GM18909 (cell line): Measurements from ENCODE around the gene ATG2A.
A peak's percentile ranks its signal among the peaks of the same experiment; 100 is the strongest.

Experiments
- ATAC-seq: cut with Tn5 transposase; IDR thresholded peaks from one replicate; pipeline ENCODE4 v1.9.1; 2021; ENCODE audit warnings: mild to moderate bottlenecking; ENCODE audit not compliant: unreplicated experiment, poor library complexity

Gene ATG2A

DNA sequence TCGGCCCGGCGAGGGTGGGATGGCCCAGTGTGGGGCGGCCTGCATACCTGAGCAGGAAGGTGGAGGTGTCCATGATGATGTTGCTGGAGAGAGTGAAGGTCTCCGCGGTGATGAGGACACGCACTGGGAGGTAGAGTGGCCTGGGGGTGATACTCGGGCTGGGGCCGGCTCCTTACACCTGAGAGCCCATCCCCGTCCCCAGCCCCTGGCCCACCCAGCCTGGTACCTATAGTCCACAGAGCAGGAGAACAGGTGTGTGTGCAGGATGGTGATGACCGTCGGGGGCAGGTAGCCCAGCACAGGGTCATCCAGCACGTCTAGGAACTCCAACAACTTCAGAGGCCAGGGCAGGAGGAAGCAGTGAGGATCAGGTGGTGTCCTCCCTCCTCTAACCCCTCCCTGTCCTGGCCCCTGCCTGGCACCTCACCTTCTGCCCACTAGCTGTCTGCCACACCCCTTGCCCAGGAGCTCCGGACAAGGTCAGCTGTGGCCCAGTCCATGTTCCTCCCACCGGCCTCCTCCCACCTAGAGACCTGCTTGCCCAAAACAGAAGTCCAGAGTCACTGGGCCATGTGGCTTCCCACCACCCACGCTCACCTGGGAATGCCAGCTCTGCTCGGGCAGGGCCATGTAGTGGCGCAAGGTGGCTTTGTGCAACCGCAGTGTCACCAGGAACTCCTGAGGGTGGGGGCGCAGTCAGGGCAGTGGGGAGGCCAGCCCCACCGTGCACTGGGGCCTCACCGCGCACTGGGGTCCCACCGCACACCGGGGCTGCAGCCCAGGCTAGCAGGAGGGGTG is 11.3 kb downstream of the ATG2A start:
- ATAC-seq: no peak

DNA sequence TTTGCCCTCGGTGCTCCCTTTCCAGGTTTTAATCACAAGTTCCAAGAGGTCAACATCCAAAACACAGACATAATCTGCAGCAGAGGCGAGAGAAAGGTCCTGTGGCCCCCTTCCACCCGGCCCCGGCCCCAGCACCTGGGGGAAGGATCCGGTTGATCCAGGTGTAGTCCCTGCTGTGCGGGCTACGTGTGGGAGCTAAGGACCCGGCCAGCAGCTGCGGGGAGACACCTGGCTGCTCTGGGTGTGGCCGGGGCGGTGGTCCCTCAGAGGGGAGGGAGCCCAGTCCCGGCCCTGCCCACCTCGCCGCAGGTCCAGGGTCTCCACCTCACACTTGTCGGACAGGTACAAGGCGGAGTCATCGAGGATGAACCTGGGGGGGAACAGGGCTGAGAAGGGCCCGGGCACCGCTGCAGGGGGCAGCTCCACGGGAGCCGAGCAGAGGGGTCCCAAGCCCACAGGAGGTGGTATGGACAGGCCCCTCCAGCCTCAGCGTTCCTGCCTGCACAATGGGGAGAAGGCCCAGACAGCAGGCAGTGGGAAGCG is 13.6 kb downstream of the ATG2A start:
- no peak for ATAC-seq

DNA sequence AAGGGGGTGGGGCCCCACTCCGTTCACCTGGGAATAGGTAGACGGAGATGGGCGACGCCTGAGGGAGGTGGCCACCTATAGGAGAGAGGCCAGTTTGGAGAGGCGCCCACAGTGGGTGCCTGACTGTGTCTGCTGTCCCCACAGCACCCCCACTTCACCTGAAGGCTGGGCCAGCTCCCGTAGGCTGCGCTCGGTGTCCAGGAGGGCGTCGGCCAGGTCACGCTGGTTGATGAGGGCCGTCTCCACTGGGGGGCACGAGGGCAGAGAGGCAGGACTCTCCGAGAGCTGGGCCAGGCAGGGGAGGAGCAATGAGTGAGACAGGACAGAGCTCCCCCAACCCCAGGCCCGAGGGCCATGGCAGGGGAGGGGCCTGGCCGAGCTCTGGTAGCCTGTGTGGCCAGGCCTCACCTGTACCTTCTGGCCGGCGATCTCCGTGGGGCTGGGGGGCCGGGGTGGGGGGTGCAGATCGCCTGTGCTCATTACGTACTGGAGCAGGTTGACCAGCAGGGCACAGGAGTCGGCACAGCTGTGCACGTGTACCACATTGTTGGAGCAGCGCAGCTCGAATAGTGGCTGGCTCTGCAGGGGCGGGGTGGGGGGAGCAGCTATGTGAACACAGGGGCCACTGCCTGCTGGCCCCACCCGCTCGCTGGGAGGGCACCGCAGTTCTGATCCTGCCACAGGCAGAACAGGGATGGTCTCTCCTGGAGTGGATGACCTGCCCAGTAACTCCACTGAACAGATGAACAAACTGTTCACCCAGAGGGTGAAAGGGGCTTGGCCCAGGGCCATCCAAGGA is 14.7 kb downstream of the ATG2A start:
- ATAC-seq: no peak

DNA sequence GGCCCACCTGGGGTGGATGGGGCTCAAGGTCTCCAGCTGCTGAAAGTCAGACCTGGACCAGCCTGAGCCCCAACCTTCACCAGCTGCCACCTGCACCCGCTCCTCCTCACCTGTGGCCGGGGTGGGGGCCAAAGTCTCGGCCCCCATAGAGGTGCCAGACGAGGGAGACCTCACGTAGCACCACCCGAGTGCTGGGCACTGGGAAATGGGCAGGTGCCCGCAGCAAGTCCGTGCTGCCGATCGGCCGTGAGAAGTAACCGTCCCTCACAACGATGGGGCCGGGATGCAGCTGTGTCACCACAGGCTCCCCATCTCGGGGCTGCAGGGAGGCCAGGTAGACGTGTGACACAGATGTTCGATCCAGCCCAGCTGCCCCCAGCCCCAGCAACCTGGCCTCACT is 16.2 kb downstream of the ATG2A start:
- ATAC-seq: no peak

DNA sequence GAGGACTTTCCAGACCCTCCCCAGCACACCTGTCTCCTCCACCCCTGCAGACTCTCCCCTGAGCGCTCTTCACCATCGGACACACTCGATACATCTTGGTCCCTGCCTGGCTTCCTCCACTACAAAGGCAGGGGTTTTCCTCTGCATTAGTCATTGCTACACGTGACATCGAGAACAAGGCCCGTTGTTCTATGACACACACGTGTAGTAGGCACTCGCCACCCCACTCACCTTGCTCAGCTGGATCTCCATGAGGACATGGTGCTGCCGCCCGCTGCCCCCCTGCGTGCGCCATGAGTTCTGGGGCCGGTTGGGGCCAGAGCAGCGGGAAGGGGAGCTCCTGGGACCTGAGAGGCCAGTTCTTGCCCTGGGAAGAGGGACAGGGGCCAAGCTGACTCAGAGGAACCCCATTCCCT is 16.7 kb downstream of the ATG2A start:
- no peak for ATAC-seq

DNA sequence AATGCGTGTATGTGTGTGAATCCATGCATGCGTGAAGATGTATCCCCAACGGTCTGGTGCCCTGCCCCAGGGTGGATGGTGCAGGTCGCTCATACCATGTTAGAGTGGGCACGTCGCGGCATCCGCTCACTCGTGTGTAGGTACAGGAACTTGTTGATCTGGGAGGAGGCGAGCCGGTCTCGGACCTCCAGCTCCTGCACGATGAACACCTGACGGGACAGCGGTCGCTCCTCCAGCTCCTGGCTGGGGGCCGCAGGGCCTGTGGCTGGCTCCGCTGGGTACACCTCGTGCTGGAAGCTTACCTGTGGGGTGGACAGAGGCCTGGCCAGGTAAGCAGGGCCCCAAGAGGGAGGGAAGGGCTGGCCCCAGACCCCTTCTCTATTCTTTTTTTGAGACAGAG is 18.5 kb downstream of the ATG2A start:
- no peak for ATAC-seq

DNA sequence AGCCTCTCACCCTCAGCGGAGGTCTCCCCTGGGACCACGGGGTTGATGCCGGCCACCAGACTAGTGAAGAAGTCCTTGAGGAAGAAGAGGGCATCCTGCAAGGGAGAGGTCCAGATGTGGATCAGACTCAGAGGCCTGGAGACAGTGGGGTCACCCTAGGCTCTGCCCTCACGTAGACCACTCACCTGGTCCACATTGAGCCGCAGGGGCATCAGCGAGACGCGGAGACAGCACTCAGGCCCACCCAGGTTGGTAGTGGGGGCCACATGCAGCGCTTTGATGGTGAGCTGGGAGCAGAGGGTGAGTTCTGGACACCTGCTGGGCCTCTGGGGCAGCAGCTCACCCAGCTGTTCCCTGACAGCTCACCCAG is 18.9 kb downstream of the ATG2A start:
- no peak for ATAC-seq

DNA sequence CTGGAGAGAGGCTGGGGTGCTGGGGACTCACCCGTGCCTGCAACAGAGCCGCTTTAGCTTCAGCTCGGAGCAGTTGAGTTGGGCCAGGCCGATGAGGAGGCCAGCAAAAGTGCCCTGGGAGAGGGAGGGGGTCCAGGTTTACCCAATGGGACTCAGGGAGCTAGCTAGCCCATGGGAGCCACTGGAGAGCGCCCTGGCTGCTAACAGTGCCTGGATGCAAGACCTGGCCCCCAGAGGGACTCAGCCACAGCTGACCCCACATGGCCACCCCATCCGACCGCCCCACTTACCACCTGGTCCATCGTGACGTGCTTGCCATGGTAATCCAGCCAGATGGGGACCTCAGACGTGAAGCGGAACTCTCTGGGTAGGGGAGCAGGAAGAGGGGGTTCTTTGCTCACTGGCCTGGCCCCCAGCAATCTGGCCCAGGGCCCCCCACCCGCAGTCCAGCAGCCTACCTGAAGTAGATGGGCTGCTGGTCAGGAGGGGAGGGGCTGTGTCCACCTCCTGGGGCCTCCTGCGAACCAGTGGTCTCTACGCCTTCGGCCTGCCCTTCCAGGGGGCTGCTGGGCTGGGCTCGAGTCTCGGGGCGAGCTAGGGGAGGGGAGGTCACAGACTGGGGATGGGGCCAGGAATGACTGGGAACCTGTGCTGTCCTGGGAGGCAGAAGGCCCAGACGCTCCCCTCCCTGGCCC is 19.5 kb downstream of the ATG2A start:
- no peak for ATAC-seq

DNA sequence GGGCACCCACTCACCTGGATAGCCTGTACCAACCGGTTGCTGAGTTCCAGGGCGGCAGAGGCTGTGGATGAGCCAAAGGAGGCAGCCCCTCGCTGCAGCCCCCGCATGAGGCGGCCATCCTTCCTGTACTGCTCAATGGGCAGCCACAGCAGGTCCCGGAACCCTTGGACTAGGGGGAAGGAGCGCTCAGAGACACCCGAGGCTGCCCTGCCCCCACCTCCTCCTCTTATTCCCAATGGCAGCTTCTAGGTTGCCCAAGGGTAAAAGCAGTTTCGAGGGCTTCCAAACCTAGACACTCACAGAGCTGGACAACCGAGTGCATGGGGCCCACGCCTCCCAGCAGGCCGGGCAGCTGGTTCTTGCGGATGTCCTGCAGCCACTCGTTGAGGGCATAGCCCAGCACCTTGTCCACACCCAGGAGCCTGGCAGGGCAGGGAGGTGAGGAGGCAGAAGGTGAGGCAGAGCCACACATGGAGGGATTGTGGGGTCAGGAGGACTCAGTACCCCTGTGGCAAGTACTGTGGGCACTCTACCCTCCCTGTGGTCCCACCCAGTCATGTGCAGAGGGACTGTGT is 20.5 kb downstream of the ATG2A start:
- ATAC-seq: no peak

DNA sequence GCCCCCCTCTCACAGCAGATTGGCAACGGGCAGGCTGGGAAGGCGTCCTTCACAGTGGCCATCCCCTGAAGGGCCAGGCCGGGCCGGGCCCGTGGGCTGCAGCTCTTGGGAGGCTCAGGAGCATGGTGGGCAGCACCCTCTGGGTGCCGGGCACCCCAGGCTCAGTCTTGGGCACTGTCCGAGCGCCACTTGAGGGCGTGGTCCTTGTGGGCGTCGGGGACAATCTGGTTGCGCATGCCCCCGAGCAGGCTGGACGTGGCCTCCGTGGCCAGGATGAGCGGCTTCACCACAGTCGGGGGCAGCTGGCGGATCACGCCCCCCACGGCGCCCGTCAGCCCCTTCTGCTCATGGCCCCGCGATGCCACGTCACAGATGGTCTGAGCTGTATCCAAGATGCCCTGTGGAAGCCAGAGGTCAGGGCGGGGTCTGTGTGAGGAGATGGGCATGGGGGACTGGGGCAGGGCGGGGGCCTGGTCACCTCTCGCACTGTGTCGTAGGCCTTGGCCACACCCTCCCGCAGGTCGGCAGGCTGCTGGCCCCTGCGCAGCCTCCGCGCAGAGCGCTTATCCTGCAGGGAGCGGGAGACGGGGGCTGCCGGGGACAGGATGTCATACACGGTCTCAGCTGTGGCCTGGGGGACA is 22.1 kb downstream of the ATG2A start:
- ATAC-seq: no peak

DNA sequence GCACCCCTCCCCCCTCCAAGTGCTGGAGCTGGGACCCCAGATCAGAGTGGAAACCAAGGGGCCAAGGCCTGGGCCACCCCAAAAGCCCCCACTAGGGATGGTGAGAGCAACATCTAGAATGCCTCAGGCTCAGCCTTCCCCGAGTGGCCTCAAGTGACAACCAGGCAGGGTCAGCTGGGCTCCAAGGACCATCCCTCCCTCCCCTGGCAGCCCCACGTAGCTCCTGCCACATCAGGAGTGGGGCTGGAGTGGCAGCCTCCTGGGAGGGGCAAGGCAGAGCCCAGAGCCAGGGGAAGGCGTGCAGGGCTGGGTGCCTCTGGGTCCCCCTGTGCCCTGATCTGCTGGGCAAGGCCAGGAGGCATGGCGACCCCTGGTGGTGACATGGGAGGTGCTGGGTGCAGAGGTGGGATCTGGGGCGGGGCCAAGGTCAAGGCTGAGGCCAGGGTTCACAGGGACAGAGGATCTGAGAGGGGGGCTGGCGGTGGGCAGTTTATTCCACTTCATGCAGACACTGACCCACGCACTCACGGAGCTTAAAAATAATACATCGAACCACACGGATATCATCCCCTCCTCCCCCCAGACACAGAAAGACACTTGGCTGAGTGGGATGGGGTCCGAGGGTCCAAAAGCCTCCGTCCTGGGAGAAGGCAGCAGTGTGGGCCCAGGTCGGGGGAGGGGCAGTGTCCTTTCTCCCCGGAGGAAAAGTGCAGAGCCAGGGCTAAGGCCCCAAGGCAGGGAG is 22.8 kb downstream of the ATG2A start:
- peak; percentile 69 for ATAC-seq

DNA sequence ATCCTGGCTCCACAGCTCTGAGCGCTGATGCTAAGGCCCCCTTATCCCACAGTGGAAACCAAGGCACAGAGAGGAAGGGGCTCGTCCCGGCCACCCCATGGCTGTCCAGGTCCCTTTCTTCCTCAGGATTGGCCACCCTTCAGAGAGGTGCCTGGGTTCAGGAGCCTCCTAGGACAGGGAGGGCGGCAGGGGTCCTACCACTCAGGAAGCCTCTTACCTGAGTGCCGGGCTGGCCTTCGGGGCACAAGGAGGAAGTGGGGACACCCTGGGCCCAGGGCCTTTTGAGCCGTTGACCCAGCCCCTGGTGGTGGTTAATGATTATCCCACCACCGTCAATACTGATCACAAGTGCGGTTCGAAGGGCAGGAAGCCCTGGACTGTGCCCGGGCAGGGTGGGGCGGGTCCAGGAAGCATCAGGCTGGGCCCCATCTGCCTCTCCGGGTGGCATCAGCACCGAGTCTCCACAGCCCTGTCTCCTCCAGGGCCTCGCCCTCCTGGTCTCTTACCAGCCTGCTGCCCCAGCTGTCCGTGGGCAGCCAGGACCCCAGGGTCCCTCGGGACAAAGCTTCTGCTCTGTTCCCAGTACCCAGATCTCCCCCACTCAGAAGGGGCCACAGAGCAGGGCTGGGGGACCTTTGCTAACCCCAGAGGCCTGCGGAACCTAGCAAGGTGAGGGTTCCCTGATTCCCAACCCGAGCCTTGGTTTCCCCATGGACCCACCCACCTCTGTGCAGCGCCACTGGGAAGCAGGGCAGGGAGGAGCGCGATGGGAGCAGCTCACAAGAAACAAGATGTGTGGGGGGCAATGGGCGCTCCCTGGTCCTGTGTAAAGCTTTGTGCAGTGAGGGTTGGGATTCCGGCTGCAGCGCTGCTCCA is 23.6 kb downstream of the ATG2A start:
- no peak for ATAC-seq

DNA sequence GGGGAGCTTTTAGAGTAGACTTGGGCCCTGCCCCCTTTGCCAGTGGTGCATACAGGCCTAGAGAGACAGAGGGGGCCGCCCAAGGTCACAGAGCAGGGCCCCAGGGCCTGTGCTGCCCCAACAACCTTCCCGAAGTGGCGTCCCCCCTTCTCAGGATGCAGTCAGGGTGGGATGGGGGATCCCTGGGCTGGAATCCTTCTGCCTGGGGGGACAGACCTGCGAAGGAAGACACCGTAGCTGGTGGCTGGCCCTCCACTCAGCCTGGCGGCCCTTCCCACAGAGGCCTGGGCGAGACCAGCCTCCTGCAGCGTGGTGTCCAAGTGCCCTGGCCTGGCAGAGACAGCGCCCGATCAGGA is 24.2 kb downstream of the ATG2A start:
- no peak for ATAC-seq

DNA sequence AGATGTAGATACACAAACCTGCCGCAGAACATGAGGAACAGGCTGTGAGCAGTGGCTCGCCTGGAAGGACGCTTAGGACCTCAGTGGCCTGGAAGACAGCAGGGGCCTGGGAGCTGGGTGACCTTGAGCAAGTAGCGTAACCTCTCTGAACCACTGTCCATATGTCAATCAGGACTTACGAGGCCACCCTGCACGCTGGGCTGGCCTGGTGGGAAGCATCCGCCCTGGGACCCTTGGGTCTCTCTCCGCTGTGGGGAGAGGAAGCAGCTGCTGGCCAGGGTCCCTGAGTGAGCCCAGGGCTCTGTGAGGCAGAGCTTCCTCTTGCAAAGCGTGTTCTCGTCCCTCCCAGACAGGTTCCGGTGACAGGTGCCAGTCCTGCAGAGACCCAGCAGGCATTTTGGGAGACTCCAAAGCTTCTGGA is 24.6 kb downstream of the ATG2A start:
- no peak for ATAC-seq

DNA sequence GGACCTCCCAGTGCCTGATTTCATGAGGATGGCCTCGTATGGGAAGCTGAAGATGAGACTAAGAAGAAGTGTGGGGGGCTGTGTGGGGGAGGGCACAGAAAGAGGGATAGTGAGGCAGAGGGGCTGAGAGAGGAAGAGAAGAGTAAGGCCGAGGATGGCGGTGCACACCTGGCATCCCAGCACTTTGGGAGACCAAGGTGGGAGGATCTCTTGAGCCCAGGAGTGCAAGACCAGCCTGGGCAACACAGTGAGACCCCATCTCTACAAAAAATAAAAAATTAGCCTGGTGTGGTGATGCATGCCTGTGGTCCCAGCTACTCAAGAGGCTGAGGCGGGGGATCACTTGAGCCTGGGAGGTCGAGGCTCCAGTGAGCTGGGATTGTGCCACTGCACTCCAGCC is 25.1 kb downstream of the ATG2A start:
- no peak for ATAC-seq

DNA sequence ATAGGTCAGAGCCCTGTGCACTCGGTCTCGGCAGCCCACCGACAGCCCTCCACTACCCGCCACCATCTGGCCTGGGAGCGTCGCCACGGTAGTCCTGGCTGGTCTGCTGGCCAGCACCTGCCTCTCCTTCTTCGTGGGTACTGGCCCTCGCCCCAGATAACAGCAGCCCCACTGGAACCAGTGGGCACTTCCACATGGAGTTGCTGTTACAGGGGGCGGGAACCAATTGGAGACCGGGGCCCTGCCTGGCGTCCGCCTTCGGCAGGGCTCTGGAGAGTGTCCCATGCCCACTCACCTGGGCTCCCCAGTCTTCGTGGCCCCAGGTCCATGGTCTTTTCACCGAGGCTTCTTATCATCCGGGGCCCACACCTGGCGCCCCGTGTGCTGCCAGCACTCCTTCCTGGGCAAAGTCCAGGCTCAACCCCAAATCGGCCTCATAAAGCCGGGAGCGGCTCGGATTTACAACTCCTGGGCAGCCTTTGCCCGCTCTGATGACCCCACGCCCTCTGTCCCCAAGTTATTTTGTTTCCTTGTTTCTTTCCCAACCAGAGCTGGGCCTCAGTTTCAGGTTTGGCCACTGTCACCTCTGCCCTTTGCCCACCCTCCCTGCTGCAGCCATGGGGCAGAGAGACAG is 25.7 kb downstream of the ATG2A start:
- ATAC-seq: no peak

DNA sequence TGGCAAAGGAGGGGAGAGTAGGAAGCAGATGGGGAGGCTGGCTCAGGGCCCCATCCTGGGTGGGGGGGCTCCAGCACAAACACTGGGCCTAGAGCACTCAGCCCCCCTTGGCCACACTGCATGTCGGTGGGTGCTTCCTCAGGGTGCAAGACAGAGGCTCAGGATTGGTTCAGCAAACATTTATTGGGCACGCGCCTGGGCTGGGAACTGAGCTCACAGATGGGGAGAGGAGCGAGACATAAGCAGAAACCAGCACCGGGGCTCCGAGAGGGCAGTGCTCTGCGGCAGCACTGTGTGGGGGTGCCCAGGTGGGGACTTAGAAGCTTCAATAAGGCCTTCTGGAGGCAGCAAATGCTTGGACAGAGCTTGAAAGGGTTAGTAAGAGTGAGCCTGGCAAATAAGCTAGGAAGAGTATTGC is 26.5 kb downstream of the ATG2A start:
- ATAC-seq: no peak
